ENCODE measurements around the gene RANBP2. TPM values are rescaled to one million over a fixed set of nuclear protein-coding genes. Genes with fewer than 3 reads are reported as not detected.

Gene RANBP2
- total and polyA plus RNA-seq, 10 of the 15 experiments (the other 5 are each of a cell fraction or from before 2014, with no cell fraction given), result 9.0 to 81.7 (median 28.3) TPM

GRCh38 chr2:108824316-108825070 is 105.2 kb downstream of the RANBP2 start:
- H3K9me3 ChIP-seq (replicated peaks; ENCODE audit: control insufficient read depth, insufficient read depth, low read length), result peaks cover under 1% of the 10 kb centered on the region; the same call in 1 of the 3 replicates
- no peaks in the 10 kb centered on the region for H4K20me1 ChIP-seq (ENCODE audit: control insufficient read depth, insufficient read depth)
- ATAC-seq (no peak), DNase-seq (ENCODE audit: low read depth, low spot score) (no peak), FAIRE-seq (no peak)
- WGBS (ENCODE audit: insufficient coverage, insufficient replicate concordance, low lambda C conversion rate, missing lambda C conversion rate), result 97% methylated on average over 5 of the region's 5 CpGs
- H3K36me3 ChIP-seq (ENCODE audit: control insufficient read depth in 2 of 2, insufficient read depth in 2 of 2, low read length in 1 of 2), result no peaks in the 10 kb centered on the region; a peak in 1 of 4 replicates
- no TSS peak for BruUV-seq (replicated peaks)
- no peak overlapping the region for H2AFZ ChIP-seq (ENCODE audit: control insufficient read depth, low read depth, low read length)
- in situ Hi-C loops (cut with MboI) (no loop called here), intact Hi-C loops (cut with micrococcal nuclease; ENCODE audit: unreplicated experiment) (no loop called here)
- ChIA-PET CTCF (no interaction called here), RAD21 (ENCODE audit: unreplicated experiment) (no interaction called here), POLR2A (interaction anchor here (0.6 kb wide), 1 partner anchor 328 kb away, joined by 4 read pairs; no protein-coding TSS in a partner anchor), SMC1A (ENCODE audit: uncharacterized antibody, unreplicated experiment) (no interaction called here)
- H3K27me3 ChIP-seq (replicated peaks in 1 of 2; ENCODE audit: control insufficient read depth in 2 of 2, insufficient read depth in 2 of 2, low read length in 1 of 2), result no peaks in the 10 kb centered on the region
- H3K27ac ChIP-seq (ENCODE audit: control insufficient read depth, insufficient read depth), result no peak overlapping the region
- H3K4me1 ChIP-seq (ENCODE audit: control insufficient read depth, insufficient read depth, low read length), result no peaks in the 10 kb centered on the region
- no peak overlapping the region for H3K9ac ChIP-seq (ENCODE audit: control insufficient read depth, insufficient read depth, low read length)
- no peaks in the 10 kb centered on the region for H3K79me2 ChIP-seq (ENCODE audit: control insufficient read depth, insufficient read depth, low read length)
- H3K4me3 ChIP-seq, result no peak overlapping the region
- H3K4me2 ChIP-seq (ENCODE audit: control insufficient read depth, insufficient read depth), result no peak overlapping the region
- no peak for TF ChIP-seq NFYA (IDR thresholded peaks at IDR 0.05; ENCODE audit: borderline replicate concordance, low read depth, low read length)
- TF ChIP-seq CUX1 (IDR thresholded peaks at IDR 0.05; ENCODE audit: insufficient replicate concordance, low read depth, low read length), result no peak
- no peak for TF ChIP-seq ZBTB11 (CRISPR knock-in tag; IDR thresholded peaks at IDR 0.05)
- no peak for TF ChIP-seq BCLAF1 (IDR thresholded peaks at IDR 0.05)
- TF ChIP-seq ZNF384 (IDR thresholded peaks at IDR 0.05; ENCODE audit: borderline replicate concordance, low read depth, low read length), result no peak
- no peak for TF ChIP-seq ZBTB4 (CRISPR knock-in tag; IDR thresholded peaks at IDR 0.05)

All from GM12878 (cell line).